Measurements from ENCODE around the gene PALMD.

DNA sequence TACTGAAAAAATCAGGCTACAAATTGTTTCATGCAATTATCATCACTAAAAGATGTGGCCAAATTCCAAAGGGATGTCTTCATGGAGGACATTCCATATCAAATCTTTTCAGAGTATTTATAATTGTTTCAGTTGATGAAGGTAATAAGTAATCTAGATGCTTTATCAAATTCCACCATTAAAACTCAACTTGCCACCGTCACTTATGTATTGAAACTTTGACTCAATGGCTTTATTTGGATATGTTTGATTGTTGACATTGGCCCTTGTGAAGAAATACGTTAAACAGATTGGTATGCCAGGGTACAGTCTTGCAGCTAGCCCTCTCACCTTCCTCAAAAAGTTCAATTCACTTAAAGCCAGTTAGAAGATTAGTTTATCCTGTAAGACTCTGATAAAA lies 32.2 kb upstream of the PALMD start:
- TF ChIP-seq POLR2A (IDR thresholded peaks at IDR 0.05) (no peak), CTCF (IDR thresholded peaks at IDR 0.05) (no peak)
